HCT116 (cell line): ENCODE results near the gene ANP32D. TPM values are rescaled to one million over a fixed set of nuclear protein-coding genes. Genes with fewer than 3 reads are reported as not detected.

Source experiments
- ATAC-seq: fragments of 200-7000 bp; cut with Tn5 transposase; 2 replicates; pipeline ENCODE4 v1.9.1; 2020; ENCODE audit warnings: mild to moderate bottlenecking, moderate library complexity
- BruUV-seq: library from RNA; stranded (reverse); fragments of 400-500 nt; replicated peaks from 2 replicates; lab custom pipeline; 2021; lab: Mats Ljungman, UMichigan
- CTCF ChIA-PET: fragments of 300-600 bp; sonication (Branson Sonifier 250); formaldehyde crosslinking; loops from one replicate; lab custom pipeline; 2021; ENCODE audit warnings: antibody characterized with exemption; lab: Charles Lee
- POLR2A ChIA-PET: fragments of 300-600, 350-600 bp; sonication (Branson Sonifier 250); formaldehyde crosslinking; loops from one replicate; lab custom pipeline; 2021; ENCODE audit warnings: antibody characterized with exemption; lab: Charles Lee
- RAD21 ChIA-PET, 2 experiments: fragments of 300-600 bp; sonication (Branson Sonifier 250); formaldehyde crosslinking; loops; one replicate each; lab custom pipeline; 2023; ENCODE audit warnings: low total read pairs in 2 of 2; ENCODE audit not compliant: uncharacterized antibody in 2 of 2, unreplicated experiment in 2 of 2, low non-redundant PET in 1 of 2; lab: Charles Lee
- DNase-seq: peaks from one replicate; pipeline ENCODE4 v3.0.0-alpha.2; 2010; ENCODE audit warnings: low read depth, low spot score
- H2AFZ ChIP-seq: fragments of 200-600 bp; shearing (Covaris generic), sonication (generic); 2 replicates; pipeline ENCODE4 v1.6.1; 2017; ENCODE audit warnings: low read depth, mixed run types, mixed read lengths, antibody characterized with exemption, low read length; ENCODE audit not compliant: poor library complexity, severe bottlenecking
- H3K27ac ChIP-seq: 2 replicates; pipeline ENCODE4 v1.5.1; 2012; ENCODE audit warnings: low read depth, low read length
- H3K27me3 ChIP-seq: fragments of 200-600 bp; sonication (generic); 2 replicates; pipeline ENCODE4 v1.6.1; 2016; ENCODE audit warnings: mixed run types, low read length, mixed read lengths; ENCODE audit not compliant: insufficient read depth
- H3K36me3 ChIP-seq, 2 experiments: fragments of 200-500 bp in 1 of 2; fragments of 200-600 bp in 1 of 2; sonication (Bioruptor generic) in 1 of 2; sonication (generic) in 1 of 2; 2 replicates each; pipeline versions ENCODE4 v1.5.1 to v1.6.1; 2014 to 2016; ENCODE audit warnings: low read length in 2 of 2, inconsistent platforms in 1 of 2, mixed read lengths in 1 of 2, mixed run types in 1 of 2; ENCODE audit not compliant: insufficient read depth in 2 of 2, control insufficient read depth in 1 of 2
- H3K4me1 ChIP-seq, 2 experiments: fragments of 200-600 bp in 1 of 2; sonication (generic) in 1 of 2; 2 replicates each; pipeline versions ENCODE4 v1.5.1 to v1.6.1; 2012 to 2017; ENCODE audit warnings: low read length in 2 of 2, inconsistent platforms in 1 of 2, mild to moderate bottlenecking in 1 of 2, mixed read lengths in 1 of 2, mixed run types in 1 of 2, moderate library complexity in 1 of 2; ENCODE audit not compliant: insufficient read depth in 2 of 2, control insufficient read depth in 1 of 2
- H3K4me2 ChIP-seq: fragments of 200-600 bp; sonication (generic); 2 replicates; pipeline ENCODE4 v1.6.1; 2017; ENCODE audit warnings: mixed run types, low read length, mixed read lengths
- H3K4me3 ChIP-seq, 2 experiments: fragments of 200-600 bp in 1 of 2; sonication (generic) in 1 of 2; replicated peaks in 1 of 2; 2 replicates each; pipeline ENCODE4 v1.5.1; 2011 to 2016; ENCODE audit warnings: low read length in 2 of 2, control low read depth in 1 of 2, low read depth in 1 of 2, mild to moderate bottlenecking in 1 of 2, mixed read lengths in 1 of 2, mixed run types in 1 of 2
- H3K79me2 ChIP-seq: fragments of 200-600 bp; sonication (generic); 2 replicates; pipeline ENCODE4 v1.6.1; 2017; ENCODE audit warnings: mild to moderate bottlenecking, mixed run types, low read length, moderate library complexity, mixed read lengths; ENCODE audit not compliant: insufficient read depth
- H3K9ac ChIP-seq: fragments of 200-600 bp; sonication (generic); 2 replicates; pipeline ENCODE4 v1.6.1; 2016; ENCODE audit warnings: low read length, mixed read lengths
- H3K9me2 ChIP-seq: fragments of 200-600 bp; sonication (generic), shearing (Covaris generic); 2 replicates; pipeline ENCODE4 v1.6.1; 2017; ENCODE audit warnings: mixed run types, mild to moderate bottlenecking, moderate library complexity; ENCODE audit not compliant: insufficient read depth
- H3K9me3 ChIP-seq, 2 experiments: fragments of 200-500 bp in 1 of 2; fragments of 200-600 bp in 1 of 2; sonication (Bioruptor generic) in 1 of 2; sonication (generic) in 1 of 2; 2 replicates each; pipeline ENCODE4 v1.6.1; 2014 to 2017; ENCODE audit warnings: low read length in 2 of 2, mixed read lengths in 2 of 2, inconsistent platforms in 1 of 2, low read depth in 1 of 2, mild to moderate bottlenecking in 1 of 2, mixed run types in 1 of 2, moderate library complexity in 1 of 2; ENCODE audit not compliant: control insufficient read depth in 1 of 2, insufficient read depth in 1 of 2
- H4K20me1 ChIP-seq: fragments of 200-600 bp; sonication (generic), shearing (Covaris generic); 2 replicates; pipeline ENCODE4 v1.6.1; 2017; ENCODE audit warnings: mixed run types, mild to moderate bottlenecking, moderate library complexity; ENCODE audit not compliant: insufficient read depth
- ATF3 ChIP-seq: IDR thresholded peaks from 2 replicates; pipeline ENCODE4 v1.6.1; 2012
- CEBPB ChIP-seq: IDR thresholded peaks from 2 replicates; pipeline ENCODE4 v1.6.1; 2012; ENCODE audit warnings: low read depth
- EGR1 ChIP-seq: IDR thresholded peaks from 2 replicates; pipeline ENCODE4 v1.6.1; 2012; ENCODE audit warnings: low read depth
- ELF1 ChIP-seq: IDR thresholded peaks from 2 replicates; pipeline ENCODE4 v1.6.1; 2012; ENCODE audit warnings: low read depth, borderline replicate concordance
- EZH2 ChIP-seq: fragments of 200-600 bp; sonication (generic); IDR thresholded peaks from 2 replicates; pipeline ENCODE4 v1.6.1; 2017; ENCODE audit warnings: antibody characterized with exemption, mixed run types
- EZH2phosphoT487 ChIP-seq: fragments of 200-600 bp; IDR thresholded peaks from 2 replicates; pipeline ENCODE4 v1.6.1; 2018; ENCODE audit warnings: antibody characterized with exemption, borderline replicate concordance
- FOSL1 ChIP-seq: IDR thresholded peaks from 2 replicates; pipeline ENCODE4 v1.6.1; 2012; ENCODE audit warnings: low read depth
- MAX ChIP-seq: IDR thresholded peaks from 2 replicates; pipeline ENCODE4 v1.6.1; 2012
- POLR2A ChIP-seq: IDR thresholded peaks from 2 replicates; pipeline ENCODE4 v1.7.0; 2011; ENCODE audit warnings: borderline replicate concordance; ENCODE audit not compliant: insufficient read depth, insufficient read length; ENCODE audit errors: extremely low read depth
- REST ChIP-seq: IDR thresholded peaks from 2 replicates; pipeline ENCODE4 v1.6.1; 2012; ENCODE audit warnings: low read depth
- SIN3A ChIP-seq: IDR thresholded peaks from 2 replicates; pipeline ENCODE4 v1.6.1; 2012; ENCODE audit warnings: low read depth
- SP1 ChIP-seq: IDR thresholded peaks from 2 replicates; pipeline ENCODE4 v1.6.1; 2012; ENCODE audit warnings: low read depth
- SRF ChIP-seq: IDR thresholded peaks from 2 replicates; pipeline ENCODE4 v1.6.1; 2012; ENCODE audit warnings: low read depth
- TCF7L2 ChIP-seq: IDR thresholded peaks from 2 replicates; pipeline ENCODE4 v1.7.0; 2011; ENCODE audit warnings: borderline replicate concordance, inconsistent platforms; ENCODE audit not compliant: insufficient read depth, insufficient read length; ENCODE audit errors: extremely low read depth
- YY1 ChIP-seq: IDR thresholded peaks from 2 replicates; pipeline ENCODE4 v1.6.1; 2011; ENCODE audit warnings: low read length, low read depth, moderate library complexity, mild to moderate bottlenecking; ENCODE audit not compliant: insufficient replicate concordance; ENCODE audit errors: extremely low read depth
- ZFX ChIP-seq: fragments of 450-650 bp; IDR thresholded peaks from 2 replicates; pipeline ENCODE4 v1.6.1; 2017
- intact Hi-C: fragments of 100-400 bp; cut with micrococcal nuclease; formaldehyde crosslinking; loops from 2 replicates; pipeline ENCODE4 v1.10.0; 2022
- total RNA-seq: library from RNA; stranded (reverse); gene quantifications from one replicate; pipeline ENCODE4 v1.2.1, GENCODE V29; 2021; ENCODE audit not compliant: unreplicated experiment

Gene ANP32D
- total RNA-seq, 1 experiment from 2014 or later = not detected

- H3K27me3 ChIP-seq = no peaks in the 10 kb centered on the region
- no peaks in the 10 kb centered on the region for H4K20me1 ChIP-seq
- H3K79me2 ChIP-seq = no peaks in the 10 kb centered on the region
- ATAC-seq = no peak
- POLR2A ChIA-PET = no interaction called here
- no peak overlapping the region for H3K27ac ChIP-seq
- H2AFZ ChIP-seq = no peak overlapping the region
- H3K9ac ChIP-seq = no peak overlapping the region
- intact Hi-C loops = loop anchor here (10.0 kb wide), 2 partner anchors 170 to 260 kb away; no protein-coding TSS in a partner anchor
- CTCF ChIA-PET = interaction anchor here (1.0 to 2.3 kb wide), 6 partner anchors 163 to 492 kb away, joined by 3 to 6 read pairs (median 4); partner anchors contain the start of genes PFKM and TMEM106C
- no peaks in the 10 kb centered on the region for H3K9me3 ChIP-seq
- H3K9me2 ChIP-seq = no peaks in the 10 kb centered on the region
- H3K4me1 ChIP-seq = no peaks in the 10 kb centered on the region
- H3K36me3 ChIP-seq = no peaks in the 10 kb centered on the region
- no peak for DNase-seq
- H3K4me3 ChIP-seq = no peak overlapping the region
- H3K4me2 ChIP-seq = no peak overlapping the region
- RAD21 ChIA-PET = no interaction called here
- no TSS peak for BruUV-seq
- TF ChIP-seq SP1 (no peak), ELF1 (no peak), ZFX (no peak), CEBPB (no peak), EGR1 (no peak), EZH2phosphoT487 (no peak), ATF3 (no peak)
Measured at GRCh38 chr12:48455116-48455515, 17.2 kb upstream of the ANP32D start.

GRCh38 chr12:48459259-48459658, 13.1 kb upstream of the ANP32D start:
- BruUV-seq = no TSS peak
- ChIA-PET POLR2A (no interaction called here), CTCF (no interaction called here), RAD21 (no interaction called here)
- no peak overlapping the region for H3K4me2 ChIP-seq
- DNase-seq = no peak
- no peaks in the 10 kb centered on the region for H3K27me3 ChIP-seq
- H3K4me1 ChIP-seq = no peaks in the 10 kb centered on the region
- H3K27ac ChIP-seq = no peak overlapping the region
- H2AFZ ChIP-seq = no peak overlapping the region
- H3K9me2 ChIP-seq = no peaks in the 10 kb centered on the region; the same call in 1 of the 2 replicates
- H3K9me3 ChIP-seq = no peaks in the 10 kb centered on the region
- H4K20me1 ChIP-seq = no peaks in the 10 kb centered on the region
- no peaks in the 10 kb centered on the region for H3K36me3 ChIP-seq
- no peak for ATAC-seq
- H3K79me2 ChIP-seq = no peaks in the 10 kb centered on the region
- no peak overlapping the region for H3K9ac ChIP-seq
- intact Hi-C loops = loop anchor here (10.0 kb wide), 2 partner anchors 174 to 264 kb away; no protein-coding TSS in a partner anchor
- no peak overlapping the region for H3K4me3 ChIP-seq
- TF ChIP-seq REST (no peak), ZFX (no peak), YY1 (no peak), SIN3A (no peak), SP1 (no peak), EZH2phosphoT487 (no peak), TCF7L2 (no peak), POLR2A (no peak), EZH2 (no peak), FOSL1 (no peak), ELF1 (no peak), MAX (no peak), SRF (no peak), EGR1 (no peak)
